NCI-H774 (cell line): ENCODE results near the gene CHRNG.

Experiments used
- DNase-seq: peaks from one replicate; lab custom pipeline; 2025; lab: John Stamatoyannopoulos, UW

CHRNG gene, protein sequence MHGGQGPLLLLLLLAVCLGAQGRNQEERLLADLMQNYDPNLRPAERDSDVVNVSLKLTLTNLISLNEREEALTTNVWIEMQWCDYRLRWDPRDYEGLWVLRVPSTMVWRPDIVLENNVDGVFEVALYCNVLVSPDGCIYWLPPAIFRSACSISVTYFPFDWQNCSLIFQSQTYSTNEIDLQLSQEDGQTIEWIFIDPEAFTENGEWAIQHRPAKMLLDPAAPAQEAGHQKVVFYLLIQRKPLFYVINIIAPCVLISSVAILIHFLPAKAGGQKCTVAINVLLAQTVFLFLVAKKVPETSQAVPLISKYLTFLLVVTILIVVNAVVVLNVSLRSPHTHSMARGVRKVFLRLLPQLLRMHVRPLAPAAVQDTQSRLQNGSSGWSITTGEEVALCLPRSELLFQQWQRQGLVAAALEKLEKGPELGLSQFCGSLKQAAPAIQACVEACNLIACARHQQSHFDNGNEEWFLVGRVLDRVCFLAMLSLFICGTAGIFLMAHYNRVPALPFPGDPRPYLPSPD

DNA sequence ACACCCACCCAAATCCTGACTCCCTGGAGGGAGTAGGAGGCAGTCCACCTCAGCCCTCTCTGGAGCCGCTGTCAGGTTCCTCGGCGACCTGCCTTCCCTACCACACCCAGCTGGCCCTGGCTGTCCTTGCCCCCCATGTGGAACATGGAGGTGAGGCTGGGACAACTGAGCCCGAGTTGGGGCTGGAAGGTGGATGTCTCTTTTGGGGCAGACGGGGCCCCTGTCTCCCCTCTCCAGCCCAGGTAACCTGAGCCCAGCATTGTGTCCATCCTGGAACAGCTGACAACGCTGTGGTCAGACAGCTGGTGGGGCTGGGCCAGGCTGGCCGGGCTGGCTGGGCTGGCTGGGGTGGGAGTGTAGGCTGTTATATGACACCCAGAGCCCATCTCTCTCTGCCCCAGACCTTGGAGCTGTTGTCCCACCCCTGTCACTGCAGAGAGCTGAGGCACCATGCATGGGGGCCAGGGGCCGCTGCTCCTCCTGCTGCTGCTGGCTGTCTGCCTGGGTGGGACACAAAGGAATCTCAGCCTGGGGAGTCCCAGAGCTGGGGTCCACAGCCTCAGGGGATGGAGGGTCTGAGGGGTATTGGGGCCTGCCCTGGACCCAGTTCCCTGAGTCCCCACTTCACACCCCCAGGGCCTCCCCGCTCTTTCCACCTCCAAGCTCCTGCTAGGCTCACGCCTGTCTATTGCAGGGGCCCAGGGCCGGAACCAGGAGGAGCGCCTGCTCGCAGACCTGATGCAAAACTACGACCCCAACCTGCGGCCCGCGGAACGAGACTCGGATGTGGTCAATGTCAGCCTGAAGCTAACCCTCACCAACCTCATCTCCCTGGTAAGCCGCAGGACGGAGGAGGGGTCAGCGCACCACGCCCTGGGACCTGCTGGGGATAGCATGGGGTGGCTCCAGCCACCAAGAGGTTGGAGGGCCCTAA, at the start of gene CHRNG:
Gene CHRNG, plus strand, starts transcription at position 395 of the 934 bp plus-strand sequence. Its CDS starts 56 bp downstream, at position 451.
- DNase-seq: no peak

DNA sequence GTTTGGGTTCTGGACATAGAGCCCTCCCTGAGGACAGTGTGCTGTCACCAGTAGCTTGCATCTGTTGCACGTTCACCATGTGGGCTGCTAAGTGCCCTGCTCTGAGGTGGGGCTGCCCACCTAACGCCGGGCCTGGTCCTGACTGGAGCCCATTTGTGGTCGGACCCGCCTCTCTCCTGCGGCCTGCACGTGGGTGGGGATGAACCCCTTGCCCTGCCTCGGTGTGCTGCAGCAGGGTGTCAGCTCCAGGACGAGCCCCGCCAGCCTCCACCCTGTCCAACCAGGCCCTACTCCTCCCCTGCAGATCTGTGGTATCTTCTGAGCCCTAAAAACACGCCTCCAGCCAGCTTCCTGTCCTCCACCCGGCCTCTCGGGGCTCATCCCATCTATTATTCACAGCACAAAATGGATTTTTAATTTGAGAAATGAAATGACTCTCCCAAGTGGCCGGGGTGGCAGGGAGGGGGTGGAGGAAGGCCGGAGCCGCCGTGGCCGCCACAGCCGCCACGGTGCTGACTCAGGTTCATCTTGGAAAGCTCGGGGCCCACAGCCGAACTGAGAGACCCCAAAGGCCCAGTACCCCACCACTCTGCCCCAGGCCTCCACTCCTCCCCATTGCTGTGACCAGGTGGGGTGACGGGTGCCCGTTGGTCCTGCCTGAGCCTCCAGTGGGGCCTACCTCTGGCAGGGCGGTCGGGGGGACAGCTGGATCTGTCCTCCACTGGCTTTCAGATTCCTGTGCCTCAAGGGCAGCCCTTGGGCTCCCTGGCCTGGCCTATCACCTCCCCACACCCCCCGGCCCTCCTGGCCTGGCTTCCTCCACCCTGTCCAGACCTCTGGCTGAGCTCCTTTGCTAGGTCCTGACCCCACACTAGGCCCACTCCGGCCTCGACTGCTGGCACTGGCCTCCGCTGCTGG, 49.0 kb upstream of the CHRNG start:
- DNase-seq: no peak

DNA sequence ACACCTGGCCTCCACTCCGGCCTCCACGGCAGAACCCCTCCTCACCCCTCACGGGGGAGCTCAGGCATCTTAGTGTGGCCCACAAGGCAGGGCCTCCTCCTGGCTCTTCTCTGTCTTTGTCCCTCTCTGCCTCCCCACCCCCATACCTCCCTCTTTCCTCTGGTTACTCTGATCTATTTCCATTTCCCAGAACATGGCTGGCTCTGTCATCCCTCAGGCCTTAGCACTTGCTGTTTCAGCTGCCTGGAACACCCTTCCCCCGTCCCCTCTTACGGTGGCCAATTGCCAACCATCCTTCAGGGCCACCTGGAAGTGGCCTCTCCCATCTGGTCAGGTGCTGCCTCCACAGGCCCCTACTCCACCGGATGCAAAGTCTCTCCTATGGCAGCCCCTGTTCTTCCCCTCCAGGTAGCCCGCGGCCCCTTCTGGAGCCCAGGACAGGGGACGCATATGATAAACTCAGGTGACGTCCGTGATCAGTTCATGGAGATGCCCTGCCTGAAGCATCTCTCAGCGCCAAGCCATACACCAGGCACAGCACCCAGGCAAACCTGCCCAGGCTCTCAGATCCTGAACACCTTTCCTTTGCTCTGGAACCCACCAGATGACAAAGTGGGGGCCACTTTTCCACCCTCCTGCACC, 48.2 kb upstream of the CHRNG start:
- no peak for DNase-seq

DNA sequence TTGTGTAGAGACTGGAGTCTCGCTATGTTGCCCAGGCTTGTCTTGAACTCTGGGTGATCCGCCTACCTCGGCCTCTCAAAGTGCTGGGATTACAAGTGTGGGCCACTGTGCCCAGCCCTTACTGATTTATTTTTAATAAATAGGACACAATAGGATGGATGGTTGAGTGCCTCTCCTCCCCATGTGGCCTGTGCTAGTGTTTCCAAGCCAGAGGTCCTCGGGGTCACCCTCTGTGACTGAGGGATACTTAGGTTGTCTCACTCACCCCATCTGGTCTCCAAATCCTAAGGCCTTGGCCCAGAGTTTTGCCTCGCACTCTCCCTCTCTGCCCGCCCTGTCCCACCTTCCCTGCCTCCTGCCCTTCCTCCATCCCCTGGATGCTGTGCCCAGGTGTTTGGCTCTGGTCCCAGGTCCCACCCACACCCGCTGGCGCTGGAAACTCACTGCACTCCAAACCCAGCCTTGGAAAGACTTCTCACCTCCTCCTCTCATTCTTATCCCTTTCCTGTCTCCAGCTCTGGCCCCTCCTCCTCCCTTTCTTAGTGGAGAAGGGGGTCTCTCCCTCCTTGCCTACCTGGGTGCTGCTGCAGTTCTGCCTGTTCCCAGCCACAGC, 47.1 kb upstream of the CHRNG start:
- no peak for DNase-seq

DNA sequence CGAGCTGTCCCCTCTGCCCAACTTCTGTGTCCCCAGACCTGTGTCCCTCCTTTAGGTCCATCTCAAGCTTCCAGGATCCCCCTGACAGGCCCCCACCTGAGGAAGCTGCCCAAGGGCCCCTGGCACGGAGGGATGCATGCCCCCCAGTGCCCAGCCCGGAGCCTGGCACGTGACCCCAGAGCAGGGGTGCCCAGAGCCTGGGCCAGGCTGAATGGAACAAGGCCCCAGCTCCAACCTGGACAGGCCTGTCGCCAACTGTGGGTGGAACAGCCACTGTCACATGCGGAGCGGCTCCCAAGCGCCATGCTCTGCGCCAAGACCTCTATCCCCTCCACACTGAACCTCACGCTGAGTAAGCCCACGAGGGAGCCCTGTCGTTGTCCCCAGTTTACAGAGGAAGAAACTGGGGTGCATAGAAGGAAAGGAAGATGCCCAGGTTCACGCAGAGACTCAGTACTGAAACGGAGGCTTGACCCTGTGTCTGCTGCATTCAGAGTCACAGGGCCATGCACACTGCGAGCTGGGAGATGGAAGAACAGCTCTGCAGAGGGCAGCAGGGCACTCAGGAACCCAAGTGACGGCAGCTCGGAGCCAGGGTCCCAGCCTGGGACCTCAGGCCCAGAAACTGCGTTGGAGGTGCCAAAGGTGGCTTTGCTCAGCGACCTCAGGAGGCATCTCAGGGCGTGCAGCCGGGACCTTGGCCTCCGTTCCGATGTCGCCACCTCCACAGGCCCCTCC, 46.4 kb upstream of the CHRNG start:
- no peak for DNase-seq

DNA sequence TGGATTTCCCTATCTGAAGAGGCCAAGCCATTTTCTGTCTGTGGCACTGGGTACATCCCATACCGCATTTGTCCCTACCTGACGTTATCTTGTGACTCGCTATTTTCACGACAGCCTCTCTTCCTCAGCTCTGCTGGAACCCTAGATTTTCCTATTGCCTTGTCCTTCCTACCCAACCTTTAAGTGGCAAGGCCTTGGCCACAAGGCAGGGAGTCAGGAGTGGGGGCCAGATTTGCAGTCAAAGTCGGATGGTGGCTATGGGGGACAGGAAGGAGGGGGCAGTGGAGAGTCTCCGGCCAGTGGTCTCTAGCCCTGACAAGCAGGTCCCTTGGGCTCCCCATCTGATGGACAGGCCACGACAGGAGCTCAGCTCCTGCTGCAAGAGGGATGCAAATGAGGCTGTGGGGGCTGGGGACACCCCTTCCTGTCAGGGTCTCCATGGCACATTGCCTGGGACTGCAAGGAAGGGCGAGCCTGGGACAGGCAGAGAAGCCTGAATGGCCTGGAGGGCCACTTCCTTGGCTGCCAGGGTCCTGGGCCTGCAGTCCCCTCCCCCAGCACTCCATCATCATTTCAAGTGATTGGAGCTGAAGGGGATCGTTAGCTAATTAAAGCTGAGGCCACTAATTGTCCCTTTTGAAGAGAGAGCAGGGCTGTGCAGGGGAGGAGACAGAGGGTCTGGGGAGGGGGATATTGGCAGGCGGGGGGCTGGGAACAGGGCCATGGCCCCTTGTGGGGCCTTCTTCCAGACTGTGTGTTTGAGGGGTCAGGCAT, 45.6 kb upstream of the CHRNG start:
- DNase-seq: no peak

DNA sequence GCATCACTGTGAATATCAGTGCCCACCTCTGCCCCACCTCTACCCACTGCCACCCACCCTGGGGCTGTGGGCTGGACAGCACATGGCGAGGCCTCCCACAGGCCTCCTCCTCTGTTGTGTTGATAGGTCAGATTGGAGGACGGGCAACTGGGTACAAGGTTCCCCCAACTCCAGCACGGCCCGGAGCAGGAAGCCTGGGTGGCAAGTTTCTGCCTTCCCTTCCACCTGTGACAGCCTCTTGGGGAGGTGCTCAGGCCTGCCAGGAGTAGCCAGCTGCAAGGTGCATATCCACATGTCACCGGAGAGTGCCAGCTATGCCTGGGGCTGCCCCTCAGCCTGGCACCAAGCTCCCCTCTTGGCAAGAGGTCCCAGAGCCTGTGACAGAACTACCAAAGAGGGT, 45.0 kb upstream of the CHRNG start:
- no peak for DNase-seq

DNA sequence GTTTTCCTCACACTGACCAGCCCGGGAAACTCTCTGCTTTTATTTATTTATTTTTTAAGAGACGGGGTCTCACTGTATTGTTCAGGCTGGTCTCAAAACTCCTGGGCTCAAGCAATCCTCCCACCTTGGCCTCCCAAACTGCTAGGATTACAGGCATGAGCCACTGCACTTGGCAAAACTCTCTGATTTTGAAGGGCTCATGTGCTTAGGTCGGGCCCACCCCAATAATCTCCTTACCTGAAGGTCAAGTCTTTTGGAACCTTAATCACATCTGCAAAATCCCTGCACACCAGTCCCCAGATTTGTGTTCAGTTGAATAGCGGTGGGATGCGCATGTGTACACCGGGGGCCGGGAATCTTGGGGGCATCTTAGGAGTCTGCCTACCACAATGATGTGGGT, 44.2 kb upstream of the CHRNG start:
- DNase-seq: no peak

DNA sequence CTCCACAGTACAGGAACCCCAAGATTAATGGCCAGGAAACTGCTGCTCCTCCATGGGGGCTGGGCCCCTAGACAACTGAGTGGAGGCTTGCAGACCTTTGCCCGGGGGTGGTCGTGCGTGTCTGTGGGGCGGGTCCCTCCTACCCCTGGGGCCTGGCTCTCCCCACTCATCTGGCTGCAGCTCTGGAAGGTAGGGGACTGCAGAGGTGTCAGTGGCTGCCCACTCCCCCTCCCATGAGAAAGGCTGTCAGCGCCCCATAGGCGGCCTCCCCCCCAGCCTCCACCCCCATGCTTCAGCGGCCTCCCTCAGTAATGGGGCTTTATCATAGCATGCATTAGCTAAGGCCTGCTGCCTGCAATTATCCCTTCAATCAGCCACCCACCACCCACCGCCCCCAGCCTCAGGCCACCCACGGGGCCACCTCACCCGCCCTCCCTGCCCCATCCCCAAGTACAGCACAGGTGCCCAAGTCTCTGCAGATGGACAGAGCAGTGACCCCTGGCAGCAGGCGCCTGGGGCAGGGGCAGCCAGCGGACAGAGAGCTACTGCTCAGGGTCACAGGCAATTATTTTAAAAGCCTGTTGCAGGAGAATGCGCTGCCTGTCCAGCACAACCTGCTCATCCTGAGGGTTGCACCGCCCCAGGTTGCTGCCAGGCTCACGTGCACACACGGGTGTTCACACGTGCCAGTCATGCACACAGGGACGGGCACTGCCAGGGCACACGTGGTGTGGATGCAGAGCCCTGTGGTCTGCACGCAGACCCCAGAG, 42.8 kb upstream of the CHRNG start:
- DNase-seq: no peak

DNA sequence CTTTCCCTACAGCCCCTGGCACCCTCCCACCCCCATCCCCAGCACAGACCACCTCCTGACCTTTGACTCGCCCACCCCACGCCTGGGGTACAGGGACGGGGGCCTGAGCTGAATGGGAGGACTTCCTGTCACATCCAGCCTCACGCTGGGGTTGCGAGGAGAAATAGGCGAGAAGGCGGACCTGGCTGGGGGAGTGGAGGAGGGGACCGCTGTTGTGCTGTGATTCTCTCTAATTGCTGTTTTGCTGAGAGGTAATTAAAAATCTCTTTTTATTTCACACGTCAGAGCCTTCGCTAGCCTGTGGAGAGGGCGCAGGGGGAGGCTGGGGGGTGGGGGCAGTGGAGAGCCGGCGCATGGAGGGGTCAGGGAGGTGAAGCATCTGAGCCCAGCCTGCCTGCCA, 42.1 kb upstream of the CHRNG start:
- DNase-seq: no peak

DNA sequence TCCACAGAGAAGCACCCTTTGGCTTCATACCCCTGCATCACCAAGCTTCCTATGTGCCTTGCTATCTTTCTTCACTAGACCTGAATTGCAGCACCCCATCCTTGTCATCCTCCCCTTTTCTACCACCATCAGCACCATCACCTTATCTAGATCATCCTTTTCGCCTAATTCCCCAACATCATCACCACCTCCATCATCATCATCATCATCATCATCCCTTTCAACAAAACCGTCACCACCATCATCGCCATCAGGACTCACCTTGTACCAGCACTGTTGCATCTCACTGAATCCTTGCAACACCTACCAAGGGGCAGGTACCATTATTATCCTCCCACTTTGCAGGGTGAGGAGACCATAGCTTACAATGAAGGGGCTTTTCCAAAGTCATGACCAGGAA, 41.0 kb upstream of the CHRNG start:
- DNase-seq: no peak

DNA sequence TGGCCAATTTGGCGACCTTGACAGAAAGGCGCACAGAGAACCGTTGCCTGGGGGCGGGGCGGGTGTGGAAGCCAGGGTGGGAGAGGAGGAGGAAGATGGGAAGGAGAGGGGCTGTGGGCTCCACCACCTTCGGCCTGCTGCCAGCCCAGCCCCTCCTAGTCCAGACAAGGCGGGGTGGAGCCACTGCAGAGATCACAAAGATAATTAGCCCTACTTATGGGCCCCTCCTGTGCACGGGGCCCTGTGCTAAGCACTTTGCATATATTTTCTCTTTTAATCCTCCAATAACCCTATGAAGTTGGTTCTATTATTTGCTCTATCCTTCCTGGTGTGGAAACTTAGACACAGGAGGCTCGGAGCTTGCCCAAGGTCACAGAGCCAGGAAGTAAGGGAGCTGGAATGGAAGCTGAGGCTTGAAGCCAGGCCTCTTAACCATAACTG, 38.1 kb upstream of the CHRNG start:
- no peak for DNase-seq

DNA sequence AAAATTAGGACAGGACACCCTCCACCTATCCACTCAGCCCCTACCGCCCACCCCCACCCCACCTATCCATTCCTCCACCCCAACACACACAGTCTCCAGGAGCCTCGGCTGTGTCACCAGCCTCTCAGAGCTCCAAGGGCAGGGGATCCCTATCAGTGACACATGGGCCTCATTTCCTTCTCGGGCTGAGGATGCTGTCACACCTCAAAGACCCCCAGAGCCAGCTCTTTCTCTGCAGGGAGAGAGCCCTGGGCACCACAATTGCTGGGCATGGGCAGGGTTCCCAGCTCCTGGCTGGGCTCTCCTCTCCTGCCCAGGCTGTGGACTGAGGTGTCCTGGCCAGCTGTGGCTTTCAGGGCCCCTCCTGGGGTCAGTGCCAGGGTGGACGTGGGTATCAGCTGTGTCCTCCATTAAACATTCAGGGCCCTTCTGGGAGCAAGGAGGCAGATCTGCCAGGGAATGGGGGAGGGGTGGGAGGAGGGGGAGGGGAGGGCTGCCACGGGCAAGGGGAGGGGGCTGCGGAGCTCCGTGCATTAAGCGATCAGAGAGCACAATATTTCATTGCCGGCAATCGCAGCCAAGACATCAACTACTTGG, 37.6 kb upstream of the CHRNG start:
- no peak for DNase-seq

DNA sequence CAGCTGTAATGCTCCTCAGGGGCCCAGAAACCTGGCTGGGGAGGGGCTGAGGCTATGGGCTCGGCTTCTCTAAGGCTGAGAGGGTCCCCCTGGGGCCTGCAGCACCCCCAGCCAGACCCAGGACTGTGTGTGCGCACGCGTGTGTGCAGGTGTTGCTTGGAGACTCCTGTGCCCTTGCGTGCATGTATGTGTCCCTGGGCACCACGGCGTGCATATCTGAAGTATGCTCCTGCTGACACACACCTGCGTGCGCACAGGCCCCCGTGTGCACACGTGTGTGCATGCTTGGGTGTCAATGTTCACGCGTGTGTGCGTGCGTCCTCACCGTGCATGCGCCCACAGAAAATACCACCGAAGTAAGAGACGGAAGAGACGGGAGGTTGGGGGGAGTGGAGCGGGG, 37.0 kb upstream of the CHRNG start:
- no peak for DNase-seq

DNA sequence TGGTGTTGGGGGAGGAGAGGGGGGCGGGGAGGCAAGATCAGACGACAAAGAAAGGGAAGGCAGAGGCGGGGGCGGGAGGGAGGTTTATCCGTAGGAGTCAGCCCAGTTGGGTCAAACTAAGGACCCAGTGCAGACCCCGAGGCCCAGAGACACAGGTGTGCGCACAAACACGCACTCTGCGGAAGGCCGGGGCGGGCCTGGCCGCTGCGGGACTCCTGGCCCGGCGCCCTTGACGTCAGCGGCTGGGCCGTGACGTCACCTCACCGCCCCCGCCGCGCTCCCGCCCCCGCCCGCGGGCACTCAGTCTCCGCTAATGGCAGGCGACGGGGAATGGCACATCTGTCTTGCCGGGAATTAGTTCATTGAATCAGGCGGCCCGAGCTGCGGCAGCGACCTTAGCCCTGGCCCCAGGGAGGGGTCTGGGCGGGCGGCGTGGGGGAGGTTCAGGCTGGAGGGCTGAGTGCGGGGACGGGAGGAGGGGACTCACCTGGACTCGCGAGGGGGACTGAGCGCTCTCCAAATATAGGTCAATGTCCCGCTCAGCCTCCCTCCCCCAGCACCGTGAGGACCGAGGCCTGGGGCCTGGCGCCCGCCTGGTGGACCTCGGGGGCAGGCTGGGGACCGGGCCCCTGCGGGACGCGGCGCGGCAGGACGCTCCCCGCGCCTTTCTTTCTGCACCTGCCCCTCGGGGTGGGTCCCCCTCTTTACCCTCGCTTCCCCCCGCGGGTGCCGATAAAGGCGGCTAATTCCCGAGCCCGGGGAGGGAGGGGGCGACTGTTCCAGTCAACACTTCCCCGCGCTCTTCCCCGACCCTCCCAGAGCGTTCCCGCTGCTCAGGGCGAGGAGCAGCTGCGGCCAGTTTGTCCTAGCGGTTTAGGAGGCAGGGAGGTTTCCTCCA, 36.3 kb upstream of the CHRNG start:
- peak; percentile 15 for DNase-seq

DNA sequence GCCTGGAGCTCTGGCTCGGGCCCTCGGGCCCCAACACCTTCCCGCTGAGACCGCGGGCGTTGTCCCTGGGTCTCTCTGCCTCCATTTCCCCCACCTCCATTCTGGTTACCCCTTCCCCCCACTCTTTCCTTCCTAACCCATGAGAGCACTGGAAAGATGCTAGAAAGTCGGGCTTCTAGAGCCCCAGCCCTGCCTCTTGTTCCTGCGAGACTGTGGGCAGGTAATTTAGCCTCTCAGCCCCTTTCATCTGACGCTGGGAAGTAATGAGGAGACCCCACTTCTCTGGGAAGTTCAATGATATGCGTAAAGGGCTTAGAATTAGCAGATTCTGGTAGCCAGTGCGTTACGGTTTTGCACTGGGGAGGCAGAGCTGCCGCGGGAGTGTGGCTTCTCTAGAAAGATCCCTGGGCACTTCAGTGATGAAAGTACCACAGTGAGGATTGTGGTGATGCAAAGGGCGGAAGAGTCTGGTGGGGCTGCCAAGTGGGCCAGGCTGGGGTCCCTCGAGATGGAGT, 35.6 kb upstream of the CHRNG start:
- no peak for DNase-seq

DNA sequence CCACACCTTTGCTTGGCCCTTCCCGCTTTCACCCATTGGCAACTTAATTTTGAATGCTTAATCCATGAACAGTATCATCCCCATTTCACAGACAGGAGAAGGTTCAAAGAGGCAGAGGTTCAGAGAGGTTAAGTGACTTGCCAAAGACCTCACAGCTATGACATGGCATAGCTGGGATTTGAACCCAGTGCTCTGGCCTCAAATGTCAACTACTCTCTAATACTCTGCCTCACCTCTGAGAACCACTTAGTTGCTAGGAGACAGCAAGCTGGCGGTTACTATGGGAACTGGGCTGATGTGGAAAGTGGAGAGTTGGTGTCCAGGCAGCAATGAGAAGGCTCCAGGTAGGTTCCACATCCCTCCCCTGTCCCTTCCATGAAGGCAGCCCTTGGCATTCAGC, 35.1 kb upstream of the CHRNG start:
- DNase-seq: no peak
